Endothelial cell of umbilical vein (primary cell): ENCODE results near the gene TNKS2. TPM values are rescaled to one million over a fixed set of nuclear protein-coding genes. Genes with fewer than 3 reads are reported as not detected.
"Not testable (repeated sequence)": the region's sequence is repeated elsewhere in the genome, so short reads cannot be mapped to it uniquely, and the experiment has no call there.

ENCODE experiments used
- BruUV-seq: library from RNA; stranded (reverse); fragments of 400-500 nt; replicated peaks from 2 replicates; lab custom pipeline; 2021; lab: Mats Ljungman, UMichigan
- CTCF ChIA-PET: fragments of 300-600, 350-600 bp; sonication (Branson Sonifier 250); formaldehyde crosslinking; loops from one replicate; lab custom pipeline; 2021; ENCODE audit warnings: antibody characterized with exemption, inconsistent platforms; lab: Charles Lee
- POLR2A ChIA-PET: fragments of 300-600, 350-600 bp; sonication (Branson Sonifier 250); formaldehyde crosslinking; loops from one replicate; lab custom pipeline; 2021; ENCODE audit warnings: antibody characterized with exemption, inconsistent platforms; lab: Charles Lee
- DNase-seq: peaks from one replicate; pipeline ENCODE4 v3.0.0-alpha.2; 2011; ENCODE audit warnings: low read depth, low spot score
- FAIRE-seq: peaks from 2 replicates; lab custom pipeline; 2011; peaks lifted over from hg19 to GRCh38; lab: Jason Lieb, UNC
- H2AFZ ChIP-seq: 2 replicates; pipeline ENCODE4 v1.6.0; 2012; ENCODE audit warnings: low read depth, low read length, control low read depth, inconsistent platforms
- H3K27ac ChIP-seq: 2 replicates; pipeline ENCODE4 v1.5.1; 2011; ENCODE audit warnings: low read depth, mild to moderate bottlenecking, control low read depth, low read length, moderate library complexity; ENCODE audit not compliant: insufficient read depth
- H3K27me3 ChIP-seq, 2 experiments: 2 replicates each; pipeline versions ENCODE4 v1.6.0 to v1.6.1; 2011; ENCODE audit warnings: low read length in 2 of 2, mixed read lengths in 1 of 2; ENCODE audit not compliant: control insufficient read depth in 2 of 2, insufficient read depth in 2 of 2
- H3K36me3 ChIP-seq, 2 experiments: 2 replicates in 1 of 2; 3 replicates in 1 of 2; pipeline ENCODE4 v1.5.1; 2011; ENCODE audit warnings: low read length in 2 of 2, mild to moderate bottlenecking in 1 of 2, moderate library complexity in 1 of 2; ENCODE audit not compliant: control insufficient read depth in 2 of 2, insufficient read depth in 2 of 2; ENCODE audit errors: extremely low read depth in 1 of 2
- H3K4me1 ChIP-seq: 3 replicates; pipeline ENCODE4 v1.5.1; 2011; ENCODE audit warnings: mild to moderate bottlenecking, low read length; ENCODE audit not compliant: control insufficient read depth, insufficient read depth; ENCODE audit errors: extremely low read depth
- H3K4me2 ChIP-seq: 2 replicates; pipeline ENCODE4 v1.6.1; 2011; ENCODE audit warnings: low read length, control low read depth, mixed read lengths; ENCODE audit not compliant: insufficient read depth
- H3K4me3 ChIP-seq, 3 experiments: fragments of 200-600 bp in 1 of 3; sonication (generic), shearing (Covaris generic) in 1 of 3; replicated peaks in 1 of 3; 2 replicates each; pipeline ENCODE4 v1.5.1; 2011 to 2016; ENCODE audit warnings: control low read depth in 3 of 3, low read length in 3 of 3, mild to moderate bottlenecking in 2 of 3, inconsistent platforms in 1 of 3, low read depth in 1 of 3, moderate library complexity in 1 of 3; ENCODE audit not compliant: insufficient read depth in 1 of 3
- H3K79me2 ChIP-seq: 2 replicates; pipeline ENCODE4 v1.6.0; 2012; ENCODE audit warnings: low read length, inconsistent platforms; ENCODE audit not compliant: control insufficient read depth, insufficient read depth
- H3K9ac ChIP-seq: replicated peaks from 2 replicates; pipeline ENCODE3; 2011; ENCODE audit warnings: low read length, control low read depth; ENCODE audit not compliant: insufficient read depth; ENCODE audit errors: extremely low read depth
- H3K9me1 ChIP-seq: replicated peaks from 3 replicates; pipeline ENCODE4 v1.6.0; 2011; ENCODE audit warnings: mild to moderate bottlenecking, low read length; ENCODE audit not compliant: control insufficient read depth, insufficient read depth; ENCODE audit errors: extremely low read depth
- H3K9me3 ChIP-seq: replicated peaks from 2 replicates; pipeline ENCODE4 v1.5.1; 2012; ENCODE audit warnings: low read length, inconsistent platforms; ENCODE audit not compliant: control insufficient read depth, insufficient read depth
- H4K20me1 ChIP-seq: replicated peaks from 2 replicates; pipeline ENCODE3; 2011; ENCODE audit warnings: mild to moderate bottlenecking, low read length; ENCODE audit not compliant: control insufficient read depth, insufficient read depth; ENCODE audit errors: extremely low read depth
- CTCF ChIP-seq, 2 donors: IDR thresholded peaks; 1 replicate in 1 of 2; 2 replicates in 1 of 2; pipeline ENCODE4 v1.5.1; 2011; ENCODE audit warnings: low read length in 2 of 2, mild to moderate bottlenecking in 2 of 2, moderate library complexity in 2 of 2, control low read depth in 1 of 2, inconsistent platforms in 1 of 2, low read depth in 1 of 2; ENCODE audit not compliant: insufficient read depth in 1 of 2; ENCODE audit errors: extremely low read depth in 1 of 2
- EZH2 ChIP-seq: IDR thresholded peaks from 2 replicates; pipeline ENCODE4 v1.6.1; 2012; ENCODE audit warnings: borderline replicate concordance, low read depth, mild to moderate bottlenecking, moderate library complexity, low read length, inconsistent platforms; ENCODE audit not compliant: severe bottlenecking
- FOS ChIP-seq: IDR thresholded peaks from 2 replicates; pipeline ENCODE4 v1.6.1; 2011; ENCODE audit warnings: mild to moderate bottlenecking, low read length, moderate library complexity, borderline replicate concordance; ENCODE audit not compliant: insufficient read depth
- GATA2 ChIP-seq: IDR thresholded peaks from 2 replicates; pipeline ENCODE4 v1.7.0; 2011; ENCODE audit warnings: low read depth, mild to moderate bottlenecking, moderate library complexity, mixed read lengths, low read length; ENCODE audit not compliant: insufficient read length, insufficient read depth
- JUN ChIP-seq: IDR thresholded peaks from 2 replicates; pipeline ENCODE4 v1.6.1; 2011; ENCODE audit warnings: borderline replicate concordance, low read depth; ENCODE audit not compliant: insufficient read length, insufficient read depth
- MAX ChIP-seq: IDR thresholded peaks from 2 replicates; pipeline ENCODE4 v1.6.1; 2011; ENCODE audit not compliant: insufficient read depth, insufficient read length
- MYC ChIP-seq: IDR thresholded peaks from one replicate; pipeline ENCODE4 v1.6.1; 2011; ENCODE audit warnings: mild to moderate bottlenecking, low read depth, low read length
- POLR2A ChIP-seq: IDR thresholded peaks from 2 replicates; pipeline ENCODE4 v1.6.1; 2012; ENCODE audit warnings: low read depth, mild to moderate bottlenecking, control low read depth, low read length
- POLR2AphosphoS5 ChIP-seq: IDR thresholded peaks from 2 replicates; pipeline ENCODE4 v1.6.1; 2012; ENCODE audit warnings: low read depth, mild to moderate bottlenecking, control low read depth, low read length, moderate library complexity; ENCODE audit not compliant: insufficient read depth
- dilution Hi-C: fragments of 300-500 bp; cut with MboI; formaldehyde crosslinking; loops from one replicate; pipeline ENCODE4 v1.15.0; 2019; ENCODE audit warnings: low sequenced_read_pairs; ENCODE audit not compliant: extremely low pct_ligation_motif_present
- intact Hi-C: fragments of 100-400 bp; cut with micrococcal nuclease; formaldehyde crosslinking; loops from one replicate; pipeline ENCODE4 v1.10.0; 2022
- polyA plus RNA-seq, 4 experiments: library from polyadenylated mRNA; depleted of rRNA in 3 of 4; stranded (reverse) in 3 of 4; unstranded in 1 of 4; fragments of >200 nt; gene quantifications; 2 replicates each; pipeline versions ENCODE4 v1.2.1 to v1.2.3, GENCODE V29; 2011 to 2012; ENCODE audit warnings: missing spikeins in 1 of 4
- total RNA-seq: library from RNA; stranded (reverse); gene quantifications from 2 replicates; pipeline ENCODE4 v1.2.3, GENCODE V29; 2021

TNKS2 gene
- total and polyA plus RNA-seq, 2 donors (not counting 3 experiments of a cell fraction or from before 2014, with no cell fraction given) = 13.6 to 34.0 TPM

- Histone ChIP-seq H4K20me1 (no peaks in the 10 kb centered on the region), H3K27me3 (no peaks in the 10 kb centered on the region), H3K9ac (no peak overlapping the region), H3K4me1 (peaks cover 8% of the 10 kb centered on the region), H3K4me2 (no peak overlapping the region), H3K9me3 (no peaks in the 10 kb centered on the region), H3K27ac (no peak overlapping the region), H3K79me2 (no peaks in the 10 kb centered on the region), H3K9me1 (no peaks in the 10 kb centered on the region), H2AFZ (no peak overlapping the region), H3K4me3 (no peak overlapping the region), H3K36me3 (no peaks in the 10 kb centered on the region)
- ChIA-PET CTCF (interaction anchor here (1.1 to 1.4 kb wide), 2 partner anchors 16 to 23 kb away, joined by 3 read pairs; partner anchors contain the start of gene FGFBP3), POLR2A (interaction anchor here (0.6 kb wide), 1 partner anchor 28 kb away, joined by 3 read pairs; no protein-coding TSS in a partner anchor)
- FAIRE-seq (no peak), DNase-seq (no peak)
- intact Hi-C loops = no loop called here
- TF ChIP-seq JUN (no peak), EZH2 (no peak), CTCF (IDR thresholded peaks at IDR 0.05; ENCODE audit: extremely low read depth in 1 of 2, insufficient read depth in 1 of 2, low read depth in 1 of 2, low read length in 2 of 2) (no peak), POLR2A (no peak), MYC (no peak), FOS (no peak), POLR2AphosphoS5 (no peak), GATA2 (no peak), MAX (no peak)
- dilution Hi-C loops = no loop called here
- no TSS peak for BruUV-seq
Observed at GRCh38 chr10:91893051-91893450, 94.8 kb downstream of the TNKS2 start.

GRCh38 chr10:91894261-91894685 lies 96.0 kb downstream of the TNKS2 start:
- H2AFZ ChIP-seq, H3K27ac ChIP-seq, H3K4me2 ChIP-seq, H3K9me3 ChIP-seq, dilution Hi-C loops, DNase-seq, H3K79me2 ChIP-seq, intact Hi-C loops, BruUV-seq, POLR2A ChIA-PET, H3K9ac ChIP-seq, H4K20me1 ChIP-seq, CTCF ChIA-PET, H3K27me3 ChIP-seq, H3K4me3 ChIP-seq, FAIRE-seq, H3K36me3 ChIP-seq, H3K4me1 ChIP-seq, H3K9me1 ChIP-seq: not testable (repeated sequence)
